GM21381 (cell line): ENCODE results near the gene FUOM.
"Not testable (repeated sequence)": the region's sequence is repeated elsewhere in the genome, so short reads cannot be mapped to it uniquely, and the experiment has no call there.

Experiments
- ATAC-seq: cut with Tn5 transposase; IDR thresholded peaks from one replicate; pipeline ENCODE4 v1.9.1; 2021; ENCODE audit warnings: mild to moderate bottlenecking, moderate library complexity; ENCODE audit not compliant: unreplicated experiment

FUOM gene

GRCh38 chr10:133388973-133389818 lies 31.4 kb upstream of the FUOM start:
- ATAC-seq, result peak; percentile 75

- peak; percentile 2 for ATAC-seq
Observed at GRCh38 chr10:133388236-133388972, 30.6 kb upstream of the FUOM start.

- ATAC-seq, result not testable (repeated sequence)
Observed at GRCh38 chr10:133386951-133387350, 29.1 kb upstream of the FUOM start.

GRCh38 chr10:133385214-133385613 lies 27.4 kb upstream of the FUOM start:
- ATAC-seq, result no peak

GRCh38 chr10:133384071-133384470 lies 26.3 kb upstream of the FUOM start:
- ATAC-seq, result no peak

- no peak for ATAC-seq
Observed at GRCh38 chr10:133383551-133383950, 25.7 kb upstream of the FUOM start.

- ATAC-seq, result no peak
Observed at GRCh38 chr10:133381036-133381435, 23.2 kb upstream of the FUOM start.

- ATAC-seq, result no peak
Observed at GRCh38 chr10:133379801-133380666, 22.2 kb upstream of the FUOM start.

GRCh38 chr10:133379152-133379800 lies 21.5 kb upstream of the FUOM start, which contains the start of gene PAOX:
PAOX (plus strand) TSS chr10:133379262; CDS start chr10:133379317, 55 bp downstream.
- ATAC-seq, result peak; percentile 53

GRCh38 chr10:133378251-133379096 lies 20.7 kb upstream of the FUOM start:
- peak; percentile 45 for ATAC-seq

GRCh38 chr10:133377818-133378250 lies 20.0 kb upstream of the FUOM start:
- no peak for ATAC-seq

- no peak for ATAC-seq
Observed at GRCh38 chr10:133377025-133377817, 19.4 kb upstream of the FUOM start.

- ATAC-seq, result not testable (repeated sequence)
Observed at GRCh38 chr10:133376183-133376582, 18.4 kb upstream of the FUOM start.

- no peak for ATAC-seq
Observed at GRCh38 chr10:133375357-133376115, 17.7 kb upstream of the FUOM start.

- ATAC-seq, result peak; percentile 97
Observed at GRCh38 chr10:133373174-133374090, 15.6 kb upstream of the FUOM start, which contains the start of gene ECHS1. ECHS1 (minus strand) TSS chr10:133373354; CDS start chr10:133373333, 21 bp downstream.

GRCh38 chr10:133372507-133372906 lies 14.7 kb upstream of the FUOM start:
- no peak for ATAC-seq
